ENCODE results near the gene MMP2.

MMP2 gene

DNA sequence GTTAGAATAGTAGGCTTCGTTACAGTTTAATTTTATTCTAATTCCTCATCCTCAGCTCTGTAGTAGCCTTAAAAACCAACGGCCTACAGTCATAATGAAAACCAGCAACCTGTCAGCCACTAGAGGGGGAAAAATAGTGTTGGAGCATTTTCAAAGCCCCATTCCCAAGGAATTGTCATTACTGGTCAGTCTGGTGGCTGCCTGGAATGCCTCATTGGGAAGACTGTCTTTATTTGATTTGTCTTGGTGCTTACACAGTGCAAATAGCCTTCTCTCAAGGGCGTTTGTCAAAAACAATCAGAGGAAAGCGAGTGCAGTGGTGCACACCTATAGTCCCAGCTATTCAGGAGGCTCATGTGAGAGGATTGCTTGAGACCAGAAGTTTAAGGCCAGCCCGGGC lies 34.6 kb downstream of the MMP2 start:
- DNase-seq (ENCODE audit: low read depth, low spot score), result no peak

DNA sequence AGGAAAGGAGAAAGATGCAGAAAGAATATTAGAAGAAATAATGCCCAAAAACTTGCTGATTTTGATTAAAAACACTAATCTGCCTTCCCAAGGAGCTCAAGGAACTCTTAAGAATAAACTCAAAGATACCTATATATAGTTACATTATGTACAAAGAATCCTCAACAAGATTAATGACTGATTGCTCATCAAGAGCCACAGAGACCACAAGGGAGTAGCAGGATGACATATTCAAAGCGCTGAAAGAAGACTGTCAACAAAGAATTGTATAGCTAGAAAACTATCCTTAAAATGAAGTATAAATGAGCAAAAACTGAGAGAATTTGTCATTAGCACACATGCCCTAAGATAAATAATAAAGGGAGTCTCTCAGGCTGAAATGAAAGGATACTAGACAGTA lies 36.1 kb downstream of the MMP2 start:
- no peak for DNase-seq (ENCODE audit: low read depth, low spot score)

DNA sequence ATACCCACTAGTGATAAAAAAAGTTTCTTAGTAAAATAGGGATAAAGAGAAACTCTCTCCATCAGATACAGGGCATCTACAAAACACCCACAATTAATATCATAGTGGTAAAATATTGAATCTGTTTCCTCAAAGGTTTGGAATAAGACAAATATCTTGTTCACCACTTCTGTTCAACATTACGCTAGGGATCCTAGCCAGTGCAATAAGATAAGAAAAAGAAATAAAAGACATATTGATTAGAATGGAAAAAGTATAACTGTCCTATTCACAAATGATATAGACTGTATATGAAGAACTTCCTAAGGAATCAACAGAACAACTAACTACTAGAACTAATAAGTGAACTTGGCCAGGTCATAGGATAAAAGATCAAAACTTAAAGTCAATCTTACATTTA lies 42.8 kb downstream of the MMP2 start:
- no peak for DNase-seq (ENCODE audit: low read depth, low spot score)

DNA sequence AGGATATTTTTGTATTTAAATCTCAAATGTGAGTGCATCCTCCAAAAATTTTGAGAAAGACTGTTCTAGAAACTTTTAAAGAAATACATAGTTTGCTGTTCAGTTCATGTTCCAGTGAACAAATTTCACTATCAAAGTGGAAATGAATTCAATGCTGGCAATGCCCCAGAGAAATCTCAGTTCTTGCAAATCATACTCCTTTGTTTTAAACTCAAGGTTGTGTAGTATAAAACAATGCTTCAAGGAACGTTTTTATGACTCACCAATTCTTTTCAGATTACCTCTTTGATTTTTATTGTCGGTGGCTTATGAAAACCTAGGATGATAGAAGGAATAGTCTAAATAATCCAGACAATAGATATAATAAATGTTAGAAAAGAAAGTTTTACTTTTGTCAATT lies 47.4 kb downstream of the MMP2 start:
- DNase-seq (ENCODE audit: low read depth, low spot score), result no peak

DNA sequence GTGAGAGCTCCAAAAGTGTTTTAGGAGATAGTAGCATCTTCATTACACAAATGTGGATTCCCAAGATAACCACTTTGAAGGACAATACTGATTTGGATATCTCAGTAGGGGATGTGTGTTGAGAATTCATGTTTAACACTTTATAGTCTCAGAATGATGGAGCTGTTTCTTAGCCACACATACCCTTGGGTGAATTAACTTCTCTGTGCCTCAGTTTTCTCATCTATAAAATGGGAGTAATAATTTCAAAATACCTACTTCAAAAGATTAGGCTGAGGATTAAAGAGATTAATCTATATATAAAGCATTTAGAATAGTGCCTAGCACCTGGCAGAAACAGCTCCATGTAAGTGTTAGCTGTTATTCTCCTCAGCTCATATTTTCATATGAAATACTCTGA lies 48.9 kb downstream of the MMP2 start:
- DNase-seq (ENCODE audit: low read depth, low spot score), result no peak

DNA sequence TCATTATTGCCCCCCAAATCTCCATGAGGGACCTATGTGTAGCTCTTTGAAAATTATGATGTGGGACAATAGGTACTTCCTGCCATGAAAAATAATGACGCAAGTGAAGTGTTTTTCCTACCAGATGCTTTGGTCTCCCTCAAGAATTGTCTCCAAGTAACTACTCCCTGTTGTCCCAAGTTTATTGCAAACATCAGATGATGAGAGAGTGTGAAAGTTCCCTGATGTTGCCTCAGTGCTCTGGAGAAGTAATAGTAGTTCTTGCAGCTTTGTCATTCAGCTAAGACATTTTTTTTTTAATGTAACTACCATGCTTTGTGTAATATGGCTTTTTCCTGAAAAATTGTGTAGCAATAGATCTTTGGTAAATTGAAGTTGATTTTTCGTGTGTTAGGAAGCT lies 50.0 kb downstream of the MMP2 start:
- no peak for DNase-seq (ENCODE audit: low read depth, low spot score)

DNA sequence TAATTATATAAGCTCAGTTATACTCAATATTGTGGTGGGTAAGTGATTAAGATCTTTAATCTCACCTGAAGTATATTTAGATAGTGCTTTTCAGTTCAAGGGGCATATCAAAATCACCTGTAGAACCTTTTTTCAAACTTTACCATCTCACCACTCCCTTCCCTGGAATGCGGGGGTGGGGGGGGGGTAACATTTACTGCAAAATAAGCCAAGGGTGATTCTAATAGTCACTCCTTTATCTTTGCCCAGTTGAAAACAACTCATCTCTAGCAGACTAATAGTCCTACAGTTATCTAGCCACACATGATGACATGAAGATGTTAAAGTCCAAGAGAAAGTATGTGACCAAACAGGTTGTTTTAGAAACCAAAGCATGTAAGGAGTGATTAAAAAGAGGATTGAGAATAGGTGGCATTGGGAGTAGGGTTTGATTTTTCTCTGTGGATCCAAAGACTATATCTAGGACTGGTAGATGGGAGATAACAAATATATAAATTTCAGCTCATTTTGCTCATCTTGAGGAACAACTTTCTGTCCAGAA lies 51.4 kb downstream of the MMP2 start:
- no peak for DNase-seq (ENCODE audit: low read depth, low spot score)

DNA sequence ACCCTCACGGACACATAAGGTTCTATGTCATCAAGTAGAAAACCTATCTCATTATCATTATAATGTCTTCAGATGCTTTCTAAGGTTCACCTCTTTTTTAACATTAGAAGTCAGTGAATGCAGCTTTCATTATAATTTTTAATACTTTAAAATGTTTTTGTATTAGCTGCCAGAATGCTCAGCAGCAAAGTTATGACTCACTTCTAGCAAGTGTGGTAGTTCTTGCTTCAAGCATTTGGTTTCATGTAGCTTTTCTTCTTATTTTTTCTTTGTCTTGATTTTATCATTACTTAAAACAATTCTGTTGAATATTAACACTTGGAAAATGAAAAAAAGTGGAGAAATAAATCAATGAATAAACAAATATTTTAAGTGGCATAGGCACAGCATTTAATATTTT lies 53.2 kb downstream of the MMP2 start:
- no peak for DNase-seq (ENCODE audit: low read depth, low spot score)

DNA sequence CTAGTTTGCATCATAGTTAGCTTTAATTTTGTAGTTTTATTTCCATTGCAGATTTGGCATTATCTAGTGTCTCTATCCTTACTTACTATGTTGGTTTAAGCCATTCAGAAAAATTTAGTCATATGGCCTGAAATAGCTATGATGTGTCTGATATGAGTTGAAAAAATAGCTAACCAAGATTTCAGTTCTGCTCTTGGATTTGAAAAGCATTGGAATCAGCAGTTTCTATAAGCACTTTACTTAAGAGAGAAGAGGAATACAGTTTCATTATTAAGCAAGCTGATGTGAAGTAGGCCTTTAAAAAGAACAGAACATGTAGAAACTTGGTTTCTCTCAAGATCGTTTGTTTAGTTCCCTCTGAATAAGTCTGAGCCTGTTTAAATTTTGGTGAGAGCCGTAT lies 55.8 kb downstream of the MMP2 start:
- DNase-seq (ENCODE audit: low read depth, low spot score), result no peak

DNA sequence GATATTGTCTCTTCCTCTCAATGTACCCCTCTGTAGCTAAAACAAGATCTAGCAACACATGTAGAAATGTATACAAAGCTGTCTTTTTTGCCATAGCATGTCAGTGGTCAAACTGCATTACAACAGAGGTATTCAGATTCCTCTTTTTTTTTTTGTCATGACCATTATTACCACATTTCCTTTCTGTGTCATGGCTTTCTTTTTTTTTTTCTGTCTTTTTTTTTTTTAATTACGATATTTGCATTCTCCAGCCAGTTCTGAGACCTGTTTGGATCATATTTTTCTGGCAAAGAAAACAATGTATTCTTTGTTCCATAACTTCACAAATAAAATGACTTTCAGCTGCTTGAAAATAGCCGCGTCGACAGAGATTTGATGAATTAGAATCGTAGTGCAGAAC lies 60.1 kb downstream of the MMP2 start:
- DNase-seq (ENCODE audit: low read depth, low spot score), result no peak

DNA sequence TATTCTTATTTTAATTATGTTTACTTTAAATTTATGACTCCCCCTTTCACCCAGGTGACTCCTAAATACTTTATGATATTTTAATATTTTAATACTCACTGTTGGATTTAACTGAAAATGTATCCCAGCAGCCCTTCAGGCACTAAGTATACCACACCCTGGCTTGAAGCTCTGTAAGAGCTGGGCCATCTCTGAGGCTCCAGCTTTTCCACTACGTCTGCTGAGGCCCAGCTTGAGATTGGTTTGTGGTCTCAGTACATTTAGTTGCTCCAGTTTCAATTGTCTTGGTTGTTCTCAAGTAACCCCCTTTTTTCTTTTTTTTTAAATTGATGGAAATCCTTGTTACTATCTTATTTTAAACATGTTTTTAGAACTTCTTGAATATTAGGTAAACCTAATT lies 60.5 kb downstream of the MMP2 start:
- no peak for DNase-seq (ENCODE audit: low read depth, low spot score)

DNA sequence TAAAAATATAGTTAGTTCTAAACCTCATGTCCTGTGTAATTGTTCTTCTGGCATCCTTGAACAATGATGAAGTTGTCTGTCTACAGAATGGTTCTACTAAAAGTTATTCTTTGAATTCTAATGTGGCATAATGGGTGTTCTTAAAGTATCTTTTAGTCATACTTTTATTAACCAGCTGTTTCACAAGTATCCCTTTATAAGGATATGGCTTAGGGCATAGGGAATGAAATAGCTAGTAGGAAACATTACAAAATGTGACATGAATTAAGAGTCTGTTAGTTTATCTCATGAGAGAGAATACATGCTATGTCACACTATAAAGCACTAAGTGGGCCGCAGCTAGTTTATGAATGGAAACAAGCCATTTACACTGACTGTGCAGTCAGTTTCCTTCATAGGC lies 61.2 kb downstream of the MMP2 start:
- no peak for DNase-seq (ENCODE audit: low read depth, low spot score)

DNA sequence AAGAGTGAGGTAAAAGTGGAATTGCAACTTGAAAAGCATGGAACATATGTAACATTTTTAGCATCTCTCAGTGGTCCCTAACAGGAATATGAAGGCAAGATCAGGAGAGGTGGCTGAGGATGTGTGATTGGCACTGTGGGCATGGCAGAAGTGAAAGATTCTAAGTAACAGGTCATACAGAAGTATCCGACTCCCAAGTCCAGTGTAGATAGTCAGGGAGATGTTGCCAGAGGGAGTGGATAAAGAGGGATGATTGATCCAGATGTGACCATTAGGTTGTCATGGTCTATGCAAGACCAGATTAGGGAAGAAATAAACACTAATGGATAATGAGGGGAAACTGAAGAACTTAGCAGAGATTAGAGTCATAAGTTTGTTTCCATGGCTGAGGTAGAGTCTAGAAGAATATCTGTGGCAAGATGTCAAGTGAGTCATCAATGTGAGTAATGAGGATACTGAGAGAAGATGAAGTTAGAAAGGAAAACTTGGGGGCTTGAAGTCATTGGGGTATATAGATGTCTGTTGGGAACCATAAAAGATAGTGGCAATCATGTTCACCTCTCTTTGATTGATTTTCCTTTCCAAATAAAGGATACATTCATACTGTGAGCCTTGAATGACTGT lies 63.6 kb downstream of the MMP2 start:
- no peak for DNase-seq (ENCODE audit: low read depth, low spot score)

DNA sequence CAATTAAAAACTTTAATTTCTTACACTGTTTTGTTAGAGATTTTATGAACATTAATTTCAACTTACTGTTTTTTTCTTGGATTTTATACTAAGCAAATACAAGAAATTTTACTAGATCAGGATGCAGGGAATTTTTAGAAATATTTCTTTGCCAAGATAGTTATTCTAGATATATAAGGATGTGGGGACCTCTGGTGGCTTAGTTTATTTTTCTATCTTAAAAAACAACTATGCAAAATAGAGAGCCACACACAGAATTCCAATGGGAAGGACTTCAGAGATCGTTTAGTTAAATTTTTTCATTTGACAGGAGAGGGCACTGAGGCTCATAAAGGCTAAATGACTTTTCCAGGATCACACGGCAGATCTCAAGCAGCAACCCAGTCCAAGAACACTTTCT lies 64.5 kb downstream of the MMP2 start:
- no peak for DNase-seq (ENCODE audit: low read depth, low spot score)

DNA sequence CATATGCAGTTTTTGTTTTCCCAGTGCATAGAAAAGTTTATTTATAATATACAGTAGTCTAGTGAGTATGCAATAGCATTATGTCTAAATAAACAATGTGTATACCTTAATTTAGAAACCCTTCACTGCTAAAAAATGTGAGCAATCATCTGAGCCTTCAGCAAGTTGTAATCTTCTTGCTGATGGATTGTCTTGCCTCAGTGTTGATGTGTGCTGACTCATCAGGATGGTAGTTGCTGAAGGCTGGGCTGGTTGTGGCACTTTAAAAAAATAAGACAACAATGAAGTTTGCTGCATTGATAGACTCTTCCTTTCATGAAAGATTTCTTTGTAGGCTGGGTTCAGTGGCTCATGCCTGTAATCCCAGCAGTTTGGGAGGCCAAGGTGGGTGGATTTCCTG lies 73.6 kb downstream of the MMP2 start:
- no peak for DNase-seq (ENCODE audit: low read depth, low spot score)

DNA sequence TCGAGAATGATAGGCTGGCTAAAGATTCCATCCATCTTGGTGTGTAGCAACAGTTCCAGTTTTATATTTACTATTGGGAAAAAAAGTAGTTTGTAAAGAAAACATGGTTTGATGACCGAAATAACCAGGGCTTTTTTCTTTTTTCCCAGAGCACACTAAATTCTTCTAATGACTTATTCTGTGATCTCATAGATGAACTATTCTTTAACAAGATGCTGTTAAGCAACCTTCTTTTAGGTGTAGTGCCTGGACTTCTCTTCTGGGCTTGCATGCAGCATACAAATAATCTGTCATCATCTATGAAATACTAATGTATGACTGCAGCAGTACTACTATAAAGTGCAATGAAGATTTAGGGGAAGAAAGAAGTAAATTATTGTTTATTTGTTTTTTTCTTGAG lies 76.4 kb downstream of the MMP2 start:
- DNase-seq (ENCODE audit: low read depth, low spot score), result no peak
